ENCODE data around the gene CNIH3. TPM values are rescaled to one million over a fixed set of nuclear protein-coding genes. Genes with fewer than 3 reads are reported as not detected.

The CNIH3 gene
- total RNA-seq, 2 donors from 2014 or later = 0.36 to 7.2 TPM

GRCh38 chr1:224668984-224669383, 52.9 kb downstream of the CNIH3 start:
- Histone ChIP-seq H3K27ac (no peak overlapping the region), H3K4me1 (replicated peaks) (no peaks in the 10 kb centered on the region), H3K27me3 (replicated peaks; ENCODE audit: insufficient read depth) (no peaks in the 10 kb centered on the region), H3K9me3 (no peaks in the 10 kb centered on the region), H3K36me3 (no peaks in the 10 kb centered on the region), H3K4me3 (no peak overlapping the region)
- WGBS = 34% methylated on average over 3 of the region's 3 CpGs
- TF ChIP-seq POLR2AphosphoS5 (IDR thresholded peaks at IDR 0.05) (no peak), CTCF (IDR thresholded peaks at IDR 0.05) (no peak), POLR2A (IDR thresholded peaks at IDR 0.05) (no peak)
- intact Hi-C loops (cut with DNase I) = no loop called here
- DNase-seq (ENCODE audit: low spot score) = no peak

DNA sequence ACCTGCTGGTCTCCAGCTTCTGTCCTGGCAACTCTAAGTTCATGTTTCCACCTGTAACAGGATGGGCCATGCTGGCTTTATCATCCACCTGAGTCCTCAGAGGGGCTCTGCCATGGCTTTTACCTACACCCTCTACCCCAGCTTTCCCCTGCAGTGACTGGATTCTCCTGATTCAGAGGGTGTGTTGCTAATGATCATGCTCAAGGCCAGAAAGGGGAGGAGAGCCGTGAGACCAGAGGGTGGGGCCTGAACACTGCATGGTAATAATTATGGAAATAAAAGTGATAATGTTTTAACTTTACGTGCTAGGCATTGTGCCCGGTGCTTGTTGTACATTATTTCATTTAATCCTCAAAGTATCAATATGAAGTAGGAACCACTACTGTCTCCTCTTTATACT, 53.3 kb downstream of the CNIH3 start:
- Histone ChIP-seq H3K36me3 (no peaks in the 10 kb centered on the region), H3K27me3 (replicated peaks; ENCODE audit: insufficient read depth) (no peaks in the 10 kb centered on the region), H3K4me1 (replicated peaks) (no peaks in the 10 kb centered on the region), H3K9me3 (no peaks in the 10 kb centered on the region), H3K27ac (no peak overlapping the region), H3K4me3 (no peak overlapping the region)
- DNase-seq (ENCODE audit: low spot score) = no peak
- no peak for TF ChIP-seq CTCF (IDR thresholded peaks at IDR 0.05)
- TF ChIP-seq POLR2AphosphoS5 (IDR thresholded peaks at IDR 0.05) = no peak
- no peak for TF ChIP-seq POLR2A (IDR thresholded peaks at IDR 0.05)
- 88% methylated on average over 3 of the region's 3 CpGs for WGBS
- intact Hi-C loops (cut with DNase I) = no loop called here

DNA sequence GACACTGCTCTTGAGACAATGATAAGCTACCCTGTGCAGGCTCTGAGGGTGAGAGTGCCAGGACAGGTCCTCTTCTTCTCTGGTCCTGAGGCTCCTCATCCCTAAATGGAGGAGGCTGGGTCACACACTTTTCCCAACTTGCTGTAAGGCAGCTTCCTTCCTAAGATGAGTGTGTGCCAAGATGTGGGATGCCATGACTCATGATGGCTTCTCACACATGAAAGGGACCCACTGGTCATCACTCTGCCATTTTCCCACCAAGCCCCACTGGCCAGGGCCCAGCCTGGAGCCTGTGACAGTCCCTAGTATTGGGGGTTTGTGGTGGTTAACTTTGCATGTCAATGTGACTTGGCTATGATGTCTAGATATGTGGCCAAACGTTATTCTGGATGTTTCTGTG, 54.4 kb downstream of the CNIH3 start:
- no peaks in the 10 kb centered on the region for H3K9me3 ChIP-seq
- H3K27me3 ChIP-seq (replicated peaks; ENCODE audit: insufficient read depth) = no peaks in the 10 kb centered on the region
- H3K4me3 ChIP-seq = no peak overlapping the region
- intact Hi-C loops (cut with DNase I) = no loop called here
- H3K4me1 ChIP-seq (replicated peaks) = no peaks in the 10 kb centered on the region
- no peak for DNase-seq (ENCODE audit: low spot score)
- TF ChIP-seq POLR2AphosphoS5 (IDR thresholded peaks at IDR 0.05) = no peak
- TF ChIP-seq CTCF (IDR thresholded peaks at IDR 0.05) = no peak
- TF ChIP-seq POLR2A (IDR thresholded peaks at IDR 0.05) = no peak
- no peaks in the 10 kb centered on the region for H3K36me3 ChIP-seq
- H3K27ac ChIP-seq = no peak overlapping the region
- 82% methylated on average over 1 of the region's 1 CpG for WGBS

DNA sequence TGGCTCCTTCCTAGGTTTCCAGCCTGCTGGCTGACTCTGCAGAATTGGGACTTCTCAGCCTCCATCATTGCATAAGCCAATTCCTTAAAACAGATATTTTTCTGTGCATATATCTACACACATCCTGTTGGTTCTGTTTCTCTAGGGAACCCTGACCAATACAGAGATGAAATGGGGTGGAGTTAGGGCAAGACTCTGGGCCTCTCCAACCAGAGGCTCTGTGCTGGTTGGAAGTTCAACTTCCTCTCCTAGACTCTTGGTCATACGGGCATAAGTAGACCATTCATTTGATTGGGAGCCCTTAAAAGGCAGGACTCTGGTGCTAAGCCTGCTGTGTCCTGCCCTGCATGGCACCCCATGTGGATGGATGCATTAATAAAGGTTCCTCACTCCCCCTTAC, 55.0 kb downstream of the CNIH3 start:
- no peaks in the 10 kb centered on the region for H3K27me3 ChIP-seq (replicated peaks; ENCODE audit: insufficient read depth)
- intact Hi-C loops (cut with DNase I) = no loop called here
- no peak overlapping the region for H3K27ac ChIP-seq
- H3K36me3 ChIP-seq = no peaks in the 10 kb centered on the region
- 95% methylated on average over 1 of the region's 1 CpG for WGBS
- TF ChIP-seq POLR2AphosphoS5 (IDR thresholded peaks at IDR 0.05) (no peak), POLR2A (IDR thresholded peaks at IDR 0.05) (no peak), CTCF (IDR thresholded peaks at IDR 0.05) (no peak)
- no peak for DNase-seq (ENCODE audit: low spot score)
- H3K4me3 ChIP-seq = no peak overlapping the region
- no peaks in the 10 kb centered on the region for H3K4me1 ChIP-seq (replicated peaks)
- no peaks in the 10 kb centered on the region for H3K9me3 ChIP-seq

DNA sequence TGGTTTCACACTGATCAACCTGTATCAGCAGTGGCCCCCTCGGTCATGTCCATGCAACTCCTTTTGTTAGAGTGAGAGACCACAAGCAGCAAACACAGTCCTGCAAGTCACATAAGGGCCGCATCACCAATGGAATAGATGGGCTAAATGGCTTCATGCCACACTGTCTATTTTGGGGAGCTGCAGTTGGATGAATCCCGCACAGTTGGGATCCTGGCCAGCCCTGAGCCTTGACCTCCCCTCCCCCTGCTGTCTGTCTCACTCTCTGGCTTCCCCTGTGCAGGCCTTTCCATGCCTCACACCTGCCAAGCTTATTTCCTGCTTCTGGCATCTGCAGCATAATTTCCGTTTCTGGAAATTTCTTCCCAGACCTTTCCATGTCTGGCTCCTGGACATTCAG, 57.0 kb downstream of the CNIH3 start:
- DNase-seq (ENCODE audit: low spot score) = no peak
- H3K4me1 ChIP-seq (replicated peaks) = no peaks in the 10 kb centered on the region
- 70% methylated on average over 4 of the region's 4 CpGs for WGBS
- no peaks in the 10 kb centered on the region for H3K9me3 ChIP-seq
- no peak overlapping the region for H3K27ac ChIP-seq
- H3K36me3 ChIP-seq = no peaks in the 10 kb centered on the region
- H3K27me3 ChIP-seq (replicated peaks; ENCODE audit: insufficient read depth) = no peaks in the 10 kb centered on the region
- intact Hi-C loops (cut with DNase I) = no loop called here
- H3K4me3 ChIP-seq = no peak overlapping the region
- TF ChIP-seq POLR2A (IDR thresholded peaks at IDR 0.05) = no peak
- no peak for TF ChIP-seq POLR2AphosphoS5 (IDR thresholded peaks at IDR 0.05)
- TF ChIP-seq CTCF (IDR thresholded peaks at IDR 0.05) = no peak
